H1 (cell line): Measurements from ENCODE around the gene FGF18. TPM values are rescaled to one million over a fixed set of nuclear protein-coding genes. Genes with fewer than 3 reads are reported as not detected.

Experiments used
- GTF2F1 ChIP-seq: IDR thresholded peaks from 2 replicates; pipeline ENCODE4 v1.6.1; 2012; ENCODE audit warnings: low read depth, low read length, improper control_type of control experiment, borderline replicate concordance
- polyA plus RNA-seq, 7 experiments: library from polyadenylated mRNA; depleted of rRNA in 3 of 7; stranded (reverse) in 5 of 7; unstranded in 2 of 7; fragments of >200 nt in 5 of 7; fragments of 200-250 nt in 2 of 7; gene quantifications; 1 replicate in 5 of 7; 2 replicates in 1 of 7; 4 replicates in 1 of 7; pipeline versions ENCODE4 v1.2.1 to v1.2.3, GENCODE V29; 2011 to 2013; ENCODE audit warnings: missing spikeins in 2 of 7, mixed read lengths in 2 of 7
- total RNA-seq: library from RNA; stranded (reverse); fragmentation: NEBNext Ultra II Directional; extraction: Animal tissue kit (Norgen Biotek cat#: 25700); gene quantifications from 2 replicates; pipeline ENCODE4 v1.2.1, GENCODE V29; 2021

Gene FGF18
- total and polyA plus RNA-seq, 2 of the 8 experiments (the other 6 are each of a cell fraction or from before 2014, with no cell fraction given), result 0.54 to 1.3 TPM

GRCh38 chr5:171428809-171429542, 9.5 kb downstream of the FGF18 start (continued):
- TF ChIP-seq GTF2F1, result no peak
